ENCODE measurements around the gene KIF9. TPM values are rescaled to one million over a fixed set of nuclear protein-coding genes. Genes with fewer than 3 reads are reported as not detected.
"Not testable (repeated sequence)": the region's sequence is repeated elsewhere in the genome, so short reads cannot be mapped to it uniquely, and the experiment has no call there.

Gene KIF9, protein sequence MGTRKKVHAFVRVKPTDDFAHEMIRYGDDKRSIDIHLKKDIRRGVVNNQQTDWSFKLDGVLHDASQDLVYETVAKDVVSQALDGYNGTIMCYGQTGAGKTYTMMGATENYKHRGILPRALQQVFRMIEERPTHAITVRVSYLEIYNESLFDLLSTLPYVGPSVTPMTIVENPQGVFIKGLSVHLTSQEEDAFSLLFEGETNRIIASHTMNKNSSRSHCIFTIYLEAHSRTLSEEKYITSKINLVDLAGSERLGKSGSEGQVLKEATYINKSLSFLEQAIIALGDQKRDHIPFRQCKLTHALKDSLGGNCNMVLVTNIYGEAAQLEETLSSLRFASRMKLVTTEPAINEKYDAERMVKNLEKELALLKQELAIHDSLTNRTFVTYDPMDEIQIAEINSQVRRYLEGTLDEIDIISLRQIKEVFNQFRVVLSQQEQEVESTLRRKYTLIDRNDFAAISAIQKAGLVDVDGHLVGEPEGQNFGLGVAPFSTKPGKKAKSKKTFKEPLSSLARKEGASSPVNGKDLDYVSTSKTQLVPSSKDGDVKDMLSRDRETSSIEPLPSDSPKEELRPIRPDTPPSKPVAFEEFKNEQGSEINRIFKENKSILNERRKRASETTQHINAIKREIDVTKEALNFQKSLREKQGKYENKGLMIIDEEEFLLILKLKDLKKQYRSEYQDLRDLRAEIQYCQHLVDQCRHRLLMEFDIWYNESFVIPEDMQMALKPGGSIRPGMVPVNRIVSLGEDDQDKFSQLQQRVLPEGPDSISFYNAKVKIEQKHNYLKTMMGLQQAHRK
- total RNA-seq (5.1 TPM), polyA plus RNA-seq (ENCODE audit: insufficient read depth in 1 of 8, insufficient read length in 8 of 8, low replicate concordance in 1 of 8) (1 to 10 TPM; 4.9 to 7.4 (median 5.9) TPM)
- long read RNA-seq, donor 1, partial matches to known transcripts: 0 of 3 reads
- long read RNA-seq, donor 1, other reads (novel, unspliced or antisense): 0 of 3 reads
- long read RNA-seq, donor 2: 0 reads
- long read RNA-seq, donor 3, partial matches to known transcripts: 0 of 1 reads
- long read RNA-seq, donor 3, other reads (novel, unspliced or antisense): 0 of 1 reads
- long read RNA-seq, donor 4, partial matches to known transcripts: 0 of 4 reads
- long read RNA-seq, donor 4, other reads (novel, unspliced or antisense): 0 of 4 reads
- long read RNA-seq, donor 5, transcript KIF9-205 (3 exons, 633 nt): major isoform, 5 of 18 reads
- long read RNA-seq, donor 5, partial matches to known transcripts: 0 of 18 reads
- long read RNA-seq, donor 5, other reads (novel, unspliced or antisense): 13 of 18 reads
- long read RNA-seq, donor 6, transcript KIF9-205 (3 exons, 633 nt): major isoform, 7 of 7 reads
- long read RNA-seq, donor 6, partial matches to known transcripts: 0 of 7 reads
- long read RNA-seq, donor 6, other reads (novel, unspliced or antisense): 0 of 7 reads
- long read RNA-seq, donor 7, partial matches to known transcripts: 0 of 4 reads
- long read RNA-seq, donor 7, other reads (novel, unspliced or antisense): 0 of 4 reads
- long read RNA-seq, donor 8, partial matches to known transcripts: 0 of 17 reads
- long read RNA-seq, donor 8, other reads (novel, unspliced or antisense): 14 of 17 reads
- long read RNA-seq, donor 9, partial matches to known transcripts: 0 of 19 reads
- long read RNA-seq, donor 9, other reads (novel, unspliced or antisense): 17 of 19 reads
- long read RNA-seq, donor 10, transcript KIF9-205 (3 exons, 633 nt): major isoform, 10 of 10 reads
- long read RNA-seq, donor 10, partial matches to known transcripts: 0 of 10 reads
- long read RNA-seq, donor 10, other reads (novel, unspliced or antisense): 0 of 10 reads
- long read RNA-seq, donor 11, partial matches to known transcripts: 0 of 10 reads
- long read RNA-seq, donor 11, other reads (novel, unspliced or antisense): 7 of 10 reads

DNA sequence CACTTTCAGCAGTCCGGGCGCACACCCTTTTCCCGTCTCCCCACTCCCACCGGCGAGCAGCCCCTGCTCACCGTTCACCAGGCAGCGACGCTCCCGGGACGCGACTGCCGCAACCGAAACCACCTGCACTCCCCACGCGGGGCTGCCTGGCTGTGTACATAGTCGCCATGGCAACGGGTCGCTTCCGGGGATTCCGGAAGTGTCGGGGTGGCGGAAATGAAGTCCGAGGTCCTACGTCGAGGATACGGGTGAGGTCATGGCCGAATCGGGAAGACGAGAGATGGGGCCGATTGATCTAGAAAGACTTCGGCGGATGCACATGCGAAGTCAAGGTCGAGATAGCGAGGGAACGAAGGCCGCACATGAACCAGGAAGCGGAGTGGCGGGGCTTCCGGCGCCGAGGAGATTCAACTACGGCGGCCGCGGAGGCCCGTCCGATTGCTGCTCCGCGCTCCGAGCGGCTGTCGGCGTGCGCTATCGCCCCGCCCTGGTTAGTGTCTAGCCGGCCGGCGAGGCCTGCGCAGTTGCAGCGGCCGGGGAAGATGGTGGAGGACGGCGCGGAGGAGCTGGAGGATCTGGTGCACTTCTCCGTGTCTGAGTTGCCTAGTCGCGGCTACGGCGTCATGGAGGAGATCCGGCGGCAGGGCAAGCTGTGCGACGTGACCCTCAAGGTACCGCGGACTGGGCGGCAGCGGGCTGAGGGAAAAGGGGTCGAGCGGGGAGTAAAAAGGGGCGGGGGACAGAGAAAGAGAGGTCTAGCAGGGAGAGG, at the start of gene KIF9, which contains the start of gene KLHL18:
Gene KIF9, minus strand, starts transcription at position 376 of the 769 bp plus-strand sequence. CDS start 5,425 bp downstream, outside the sequence.
Gene KLHL18, plus strand, starts transcription at position 521 of the 769 bp plus-strand sequence. Its CDS starts 22 bp downstream, at position 543.
- Histone ChIP-seq H3K36me3 (ENCODE audit: control insufficient read depth, insufficient read depth, low read length) (peaks cover 8% of the 10 kb centered on the region), H3K4me3 (ENCODE audit: low read length) (peak within 1 kb of the TSS; percentile 95), H3K27me3 (ENCODE audit: control insufficient read depth, insufficient read depth, low read length) (no peaks in the 10 kb centered on the region), H3K9me3 (replicated peaks; ENCODE audit: control insufficient read depth, low read depth, low read length) (no peaks in the 10 kb centered on the region), H3K27ac (ENCODE audit: low read length) (peak within 1 kb of the TSS; percentile 99), H3K4me1 (ENCODE audit: control insufficient read depth, insufficient read depth, low read length) (peaks cover 20% of the 10 kb centered on the region)
- peak; percentile 98 for DNase-seq
- under 1% methylated on average over 82 of the region's 82 CpGs for WGBS (ENCODE audit: insufficient coverage)

DNA sequence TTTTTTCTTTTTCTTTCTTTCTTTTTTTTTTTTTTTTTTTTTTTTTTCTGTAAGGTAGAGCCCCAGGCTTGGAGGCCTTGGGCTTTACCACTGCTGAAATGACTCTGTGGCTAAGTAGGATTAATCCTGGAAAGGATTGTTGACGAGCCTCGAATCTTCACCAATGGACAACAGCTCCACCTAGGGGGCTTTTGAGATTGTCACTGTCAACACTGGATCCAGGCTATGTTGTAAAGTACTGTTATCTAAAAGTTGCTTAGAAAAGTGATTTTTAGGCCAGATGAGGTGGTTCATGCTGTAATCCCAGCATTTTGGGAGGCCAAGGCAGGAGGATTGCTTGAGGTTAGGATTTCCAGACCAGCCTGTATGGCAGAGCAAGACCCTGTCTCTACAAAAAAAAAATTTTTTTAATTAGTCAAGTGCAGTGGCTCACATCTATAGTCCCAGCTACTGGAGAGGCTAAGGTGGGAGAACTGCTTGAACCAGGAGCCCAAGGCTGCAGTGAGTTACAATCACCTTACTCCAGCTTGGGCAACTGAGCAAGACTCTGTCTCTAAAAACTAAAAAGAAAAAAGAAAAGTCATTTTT, 41.8 kb upstream of the KIF9 start:
- no peaks in the 10 kb centered on the region for H3K27me3 ChIP-seq (ENCODE audit: control insufficient read depth, insufficient read depth, low read length)
- H3K9me3 ChIP-seq (replicated peaks; ENCODE audit: control insufficient read depth, low read depth, low read length): no peaks in the 10 kb centered on the region
- H3K27ac ChIP-seq (ENCODE audit: low read length): no peak overlapping the region
- no peak overlapping the region for H3K4me3 ChIP-seq (ENCODE audit: low read length)
- WGBS (ENCODE audit: insufficient coverage): no CpG with 5 or more reads among the region's 2 CpGs
- H3K4me1 ChIP-seq (ENCODE audit: control insufficient read depth, insufficient read depth, low read length): no peaks in the 10 kb centered on the region
- peaks cover 56% of the 10 kb centered on the region for H3K36me3 ChIP-seq (ENCODE audit: control insufficient read depth, insufficient read depth, low read length)
- DNase-seq: peak; percentile 86

DNA sequence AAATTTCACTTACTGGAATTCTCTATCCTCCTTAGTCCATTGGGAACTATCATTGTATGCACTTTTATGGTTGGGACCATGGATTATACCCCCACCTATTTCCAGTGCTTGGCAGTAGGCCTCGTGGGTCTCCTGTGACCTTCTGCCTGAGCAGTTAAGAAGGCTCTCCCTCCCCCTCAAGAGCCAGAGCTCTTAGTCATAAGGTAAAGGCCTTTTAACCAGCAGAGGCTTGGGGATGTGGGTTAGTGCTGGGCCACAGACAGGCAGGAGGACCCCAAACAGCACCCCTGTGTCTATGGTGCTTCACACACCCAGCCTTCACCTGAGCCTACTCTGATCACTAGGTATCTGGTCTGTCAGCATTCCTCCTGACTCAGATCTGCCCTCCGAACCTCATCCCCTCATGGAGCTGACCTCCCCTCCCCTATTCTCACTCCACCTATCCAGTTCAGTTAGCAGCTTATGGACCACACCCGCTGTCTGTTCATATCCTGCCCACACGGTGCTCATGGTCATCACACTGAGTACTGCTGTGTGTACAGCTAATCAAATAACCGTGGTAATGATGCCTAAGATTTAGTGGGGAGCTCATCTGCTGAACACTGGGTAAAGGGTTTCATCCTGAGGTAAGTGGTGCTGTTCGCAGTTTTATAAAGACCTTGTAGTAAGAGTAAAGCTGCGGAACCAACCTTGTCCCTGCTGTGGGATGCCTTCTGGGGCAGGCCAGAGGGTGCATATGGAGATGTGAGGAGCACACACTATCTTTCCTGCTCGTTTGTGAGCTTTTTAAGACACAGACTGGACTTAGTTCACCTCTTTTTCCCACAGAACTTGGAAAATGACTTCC, 41.1 kb upstream of the KIF9 start:
- DNase-seq: no peak
- no peaks in the 10 kb centered on the region for H3K4me1 ChIP-seq (ENCODE audit: control insufficient read depth, insufficient read depth, low read length)
- H3K4me3 ChIP-seq (ENCODE audit: low read length): no peak overlapping the region
- H3K36me3 ChIP-seq (ENCODE audit: control insufficient read depth, insufficient read depth, low read length): peaks cover 55% of the 10 kb centered on the region
- H3K9me3 ChIP-seq (replicated peaks; ENCODE audit: control insufficient read depth, low read depth, low read length): no peaks in the 10 kb centered on the region
- no peaks in the 10 kb centered on the region for H3K27me3 ChIP-seq (ENCODE audit: control insufficient read depth, insufficient read depth, low read length)
- 77% methylated on average over 4 of the region's 8 CpGs for WGBS (ENCODE audit: insufficient coverage)
- no peak overlapping the region for H3K27ac ChIP-seq (ENCODE audit: low read length)

DNA sequence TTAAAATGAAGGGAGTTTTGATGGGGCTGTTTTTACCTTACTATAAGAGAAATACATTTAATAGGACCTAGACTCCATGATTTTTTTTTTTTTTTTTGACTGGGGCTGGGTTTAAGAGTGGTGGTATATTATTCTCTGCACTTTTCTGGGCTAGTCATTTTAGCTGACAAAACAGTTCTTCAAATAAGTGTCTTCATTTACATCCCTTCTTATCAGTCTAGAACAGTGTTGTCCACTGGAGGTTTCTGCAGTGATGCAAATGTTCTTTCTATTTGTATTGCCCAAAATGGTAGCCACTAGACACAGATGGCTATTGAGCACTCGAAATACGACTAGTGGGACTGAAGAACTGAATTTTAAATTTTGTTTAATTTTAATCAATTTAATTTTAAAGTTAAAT, 37.4 kb upstream of the KIF9 start:
- WGBS (ENCODE audit: insufficient coverage): no CpG with 5 or more reads among the region's 2 CpGs
- Histone ChIP-seq H3K4me1 (ENCODE audit: control insufficient read depth, insufficient read depth, low read length) (no peaks in the 10 kb centered on the region), H3K27me3 (ENCODE audit: control insufficient read depth, insufficient read depth, low read length) (no peaks in the 10 kb centered on the region), H3K4me3 (ENCODE audit: low read length) (no peak overlapping the region), H3K9me3 (replicated peaks; ENCODE audit: control insufficient read depth, low read depth, low read length) (no peaks in the 10 kb centered on the region), H3K27ac (ENCODE audit: low read length) (no peak overlapping the region), H3K36me3 (ENCODE audit: control insufficient read depth, insufficient read depth, low read length) (peaks cover 37% of the 10 kb centered on the region)
- DNase-seq: no peak

DNA sequence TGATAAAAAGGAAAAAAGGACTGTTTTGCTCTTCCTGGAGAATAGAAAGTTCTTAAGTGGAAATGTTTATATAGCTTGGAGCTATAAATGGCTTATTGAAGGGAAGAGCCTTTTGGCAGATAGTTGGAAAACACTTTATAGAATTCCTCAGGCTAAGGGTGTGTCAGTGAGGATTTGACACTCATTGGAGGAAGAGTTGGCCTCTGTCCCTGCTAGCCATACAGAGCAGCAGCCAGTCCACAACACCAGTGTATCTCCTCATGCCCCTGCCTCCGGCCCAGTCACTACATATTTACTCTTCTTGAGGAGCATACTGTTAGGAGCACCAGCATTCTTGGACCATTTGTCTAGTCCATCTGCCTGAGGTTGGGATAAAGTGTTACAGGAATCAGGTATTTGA, 36.3 kb upstream of the KIF9 start:
- peak; percentile 36 for DNase-seq
- no peak overlapping the region for H3K27ac ChIP-seq (ENCODE audit: low read length)

DNA sequence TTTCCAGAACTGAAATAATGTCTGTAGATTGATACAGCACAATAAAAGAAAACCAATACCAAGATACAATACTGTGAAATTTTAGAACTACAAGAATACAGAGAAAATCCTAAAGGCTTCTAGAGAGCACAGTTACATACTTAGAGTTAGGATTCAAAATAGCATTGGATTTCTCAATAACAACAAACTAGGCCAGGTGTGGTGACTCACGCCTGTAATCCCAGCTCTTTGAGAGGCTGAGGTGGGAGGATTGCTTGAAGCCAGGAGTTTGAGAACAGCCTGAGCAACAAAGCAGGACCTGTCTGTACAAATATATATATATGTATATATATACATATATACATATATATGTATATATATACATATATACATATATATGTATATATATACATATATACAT, 33.6 kb upstream of the KIF9 start:
- DNase-seq; H3K27ac ChIP-seq (ENCODE audit: low read length): not testable (repeated sequence)

More for the DNA sequence above, 36.3 kb upstream of the KIF9 start:
- no CpG with 5 or more reads among the region's 1 CpG for WGBS (ENCODE audit: insufficient coverage)
- Histone ChIP-seq H3K4me3 (ENCODE audit: low read length) (no peak overlapping the region), H3K27me3 (ENCODE audit: control insufficient read depth, insufficient read depth, low read length) (no peaks in the 10 kb centered on the region), H3K36me3 (ENCODE audit: control insufficient read depth, insufficient read depth, low read length) (peaks cover 34% of the 10 kb centered on the region), H3K4me1 (ENCODE audit: control insufficient read depth, insufficient read depth, low read length) (no peaks in the 10 kb centered on the region), H3K9me3 (replicated peaks; ENCODE audit: control insufficient read depth, low read depth, low read length) (no peaks in the 10 kb centered on the region)

DNA sequence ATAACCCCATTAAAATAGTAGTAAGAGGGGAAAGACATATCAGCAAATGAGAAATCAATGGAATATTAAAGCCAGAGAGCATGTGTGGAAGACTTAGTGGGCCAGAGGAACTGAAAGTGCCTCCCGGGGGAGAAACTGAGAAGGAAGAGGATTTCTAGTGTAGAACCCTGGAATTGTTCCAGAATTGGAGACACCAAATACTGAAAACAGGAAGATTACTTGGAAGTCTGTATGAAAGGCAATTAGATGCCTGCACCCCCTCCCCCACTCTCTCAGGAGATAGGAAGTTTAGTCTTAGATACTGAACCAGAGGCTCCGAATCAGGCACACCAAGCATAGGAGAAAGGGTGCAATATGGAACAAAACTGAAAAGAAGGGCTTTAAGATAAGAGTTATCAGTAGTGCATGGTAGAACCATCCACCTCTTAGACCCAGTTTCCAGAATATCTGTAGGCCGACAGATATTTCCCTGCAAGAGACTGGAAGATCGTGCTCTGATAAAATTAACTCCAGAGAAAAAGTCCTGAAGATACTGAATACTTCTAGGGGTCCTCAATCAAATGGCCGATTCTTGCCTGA, 32.6 kb upstream of the KIF9 start:
- Histone ChIP-seq H3K4me3 (ENCODE audit: low read length) (no peak overlapping the region), H3K9me3 (replicated peaks; ENCODE audit: control insufficient read depth, low read depth, low read length) (no peaks in the 10 kb centered on the region), H3K4me1 (ENCODE audit: control insufficient read depth, insufficient read depth, low read length) (no peaks in the 10 kb centered on the region), H3K27me3 (ENCODE audit: control insufficient read depth, insufficient read depth, low read length) (no peaks in the 10 kb centered on the region), H3K36me3 (ENCODE audit: control insufficient read depth, insufficient read depth, low read length) (peaks cover 2% of the 10 kb centered on the region), H3K27ac (ENCODE audit: low read length) (no peak overlapping the region)
- DNase-seq: peak; percentile 87
- 43% methylated on average over 1 of the region's 5 CpGs for WGBS (ENCODE audit: insufficient coverage)

More for the DNA sequence above, 33.6 kb upstream of the KIF9 start:
- not testable (repeated sequence) for H3K27me3 ChIP-seq (ENCODE audit: control insufficient read depth, insufficient read depth, low read length); H3K4me3 ChIP-seq (ENCODE audit: low read length); H3K4me1 ChIP-seq (ENCODE audit: control insufficient read depth, insufficient read depth, low read length); H3K9me3 ChIP-seq (replicated peaks; ENCODE audit: control insufficient read depth, low read depth, low read length)
- no CpG with 5 or more reads among the region's 1 CpG for WGBS (ENCODE audit: insufficient coverage)
- H3K36me3 ChIP-seq (ENCODE audit: control insufficient read depth, insufficient read depth, low read length): peaks cover 12% of the 10 kb centered on the region

Measured in muscle of leg (tissue), 16 donors.